Smooth muscle cell of the brain vasculature (primary cell): ENCODE measurements around the gene LRRN1.

Experiments used
- DNase-seq: peaks from one replicate; pipeline ENCODE4 v3.0.0-alpha.2; 2012; ENCODE audit warnings: low read depth, low spot score

LRRN1 gene

DNA sequence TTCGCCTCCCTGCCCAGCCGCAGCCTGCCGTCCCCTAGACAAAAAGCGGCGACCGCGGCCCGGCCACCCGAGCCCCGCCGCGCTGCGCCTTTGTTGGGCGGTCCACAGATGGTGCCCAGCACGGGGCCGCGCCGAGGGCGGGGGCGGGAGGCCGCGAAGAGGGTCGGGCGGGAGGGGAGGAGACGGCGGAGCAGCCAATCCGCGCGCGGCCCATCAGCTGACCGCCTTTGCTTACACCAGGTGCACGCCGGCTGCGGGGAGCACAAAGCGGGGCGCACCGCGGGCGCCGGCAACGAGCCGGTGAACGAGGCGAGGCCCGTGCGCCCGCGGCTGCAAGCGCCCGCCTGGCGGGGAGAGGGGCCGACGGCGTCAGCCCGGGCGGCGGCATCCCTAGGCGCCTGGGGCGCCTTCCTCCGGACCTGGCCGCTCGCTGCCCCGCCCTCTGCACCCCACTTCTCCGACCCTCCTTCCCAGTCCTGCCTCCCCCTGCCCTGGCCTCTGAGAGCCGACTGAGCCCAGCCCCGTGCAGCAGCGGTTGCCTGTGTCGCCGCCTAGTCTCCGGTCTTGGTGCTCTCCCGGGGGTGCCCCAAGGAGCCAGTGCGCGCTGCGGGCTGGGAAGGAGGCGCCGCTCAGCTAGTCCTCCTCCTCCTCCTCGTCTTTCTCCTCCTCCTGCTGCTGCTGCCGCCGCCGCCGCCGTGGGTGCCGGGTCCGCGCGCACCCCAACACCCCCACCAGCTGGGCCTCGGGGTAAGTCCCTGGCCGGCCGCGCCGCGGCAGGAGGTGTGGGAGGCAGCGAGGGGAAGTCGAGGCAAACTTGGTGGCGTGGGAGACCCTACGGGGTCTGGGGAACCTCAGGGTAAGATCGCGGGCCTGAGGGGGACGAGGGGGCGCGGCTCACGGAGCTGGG is at the start of gene LRRN1:
LRRN1 (plus strand) TSS at position 259 of the 907 bp plus-strand sequence. CDS start 45,211 bp downstream, outside the sequence.
- DNase-seq = no peak

DNA sequence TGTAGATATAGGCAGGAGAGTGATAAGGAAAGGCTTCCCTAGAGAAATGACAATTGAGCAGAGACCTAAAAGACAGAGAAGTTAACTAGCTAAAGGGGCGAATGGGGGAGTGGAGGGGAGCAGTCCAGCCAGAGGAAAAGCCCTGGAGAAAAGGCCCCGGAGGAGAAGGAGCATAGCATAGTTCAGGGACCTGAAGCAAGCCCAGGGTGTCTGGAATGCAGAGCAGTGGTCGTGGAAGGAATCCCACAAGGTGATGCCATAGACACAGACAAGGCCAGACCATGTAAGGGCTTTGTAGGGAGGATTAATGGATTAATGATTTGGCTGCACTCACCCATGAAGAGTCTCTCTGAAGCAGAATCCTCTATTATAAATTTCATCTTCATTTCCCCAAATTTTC is 45.8 kb upstream of the LRRN1 start:
- DNase-seq = no peak

DNA sequence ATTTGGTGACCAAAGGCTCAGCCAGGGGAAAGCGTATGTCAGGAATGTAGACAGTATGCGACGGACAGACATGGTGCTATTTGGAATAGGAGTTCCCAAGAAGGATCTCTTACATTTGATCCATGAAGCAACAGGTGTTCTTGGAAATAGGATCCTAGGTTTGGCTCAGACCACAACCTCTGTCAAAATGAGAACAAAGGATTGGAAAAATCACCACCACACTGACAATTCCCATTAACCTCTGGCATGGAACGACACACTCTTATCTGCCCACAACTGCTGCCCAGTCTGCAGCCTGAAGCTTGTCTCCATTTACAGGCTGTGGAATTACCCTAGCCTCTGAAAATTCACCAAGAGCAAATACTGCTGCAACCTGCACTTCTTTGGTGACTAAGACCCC is 33.6 kb upstream of the LRRN1 start:
- DNase-seq = no peak

DNA sequence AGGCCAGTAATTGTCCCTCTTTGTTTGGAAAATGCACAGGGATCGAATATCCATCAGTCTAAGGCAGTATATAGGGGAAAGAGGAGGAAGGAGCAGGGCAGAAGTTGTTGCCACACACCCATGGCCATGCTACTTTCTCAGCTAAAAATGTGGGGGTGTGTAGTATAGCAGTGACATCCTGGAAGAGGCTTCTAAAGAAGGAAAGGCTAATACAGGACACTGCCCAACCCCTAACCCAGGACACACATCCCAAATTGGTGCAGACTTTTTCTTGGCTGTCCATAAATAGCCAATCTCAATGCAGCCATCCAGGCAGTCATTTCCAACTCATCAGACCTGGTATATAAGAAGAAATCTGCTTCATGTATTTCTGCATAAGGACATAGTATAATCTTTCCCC is 33.1 kb upstream of the LRRN1 start:
- no peak for DNase-seq

DNA sequence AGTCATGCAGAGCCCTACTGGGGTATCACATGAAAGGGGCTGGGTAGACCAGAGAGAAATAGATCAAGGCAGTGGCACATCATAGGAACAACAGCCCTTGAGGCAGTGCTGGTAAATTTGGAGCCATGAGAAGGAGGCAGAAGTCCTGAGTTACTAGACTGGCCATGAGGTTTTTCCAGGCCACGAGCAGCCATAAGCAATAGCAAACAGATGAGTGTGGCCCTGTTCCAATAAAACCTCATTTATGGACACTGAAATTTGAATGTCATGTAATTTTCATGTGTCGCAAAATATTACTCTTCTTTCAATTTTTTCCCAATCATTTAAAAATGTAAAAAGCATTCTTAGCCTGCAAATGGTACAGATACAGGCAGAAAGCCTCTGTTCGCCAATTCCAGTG is 28.1 kb upstream of the LRRN1 start:
- no peak for DNase-seq

DNA sequence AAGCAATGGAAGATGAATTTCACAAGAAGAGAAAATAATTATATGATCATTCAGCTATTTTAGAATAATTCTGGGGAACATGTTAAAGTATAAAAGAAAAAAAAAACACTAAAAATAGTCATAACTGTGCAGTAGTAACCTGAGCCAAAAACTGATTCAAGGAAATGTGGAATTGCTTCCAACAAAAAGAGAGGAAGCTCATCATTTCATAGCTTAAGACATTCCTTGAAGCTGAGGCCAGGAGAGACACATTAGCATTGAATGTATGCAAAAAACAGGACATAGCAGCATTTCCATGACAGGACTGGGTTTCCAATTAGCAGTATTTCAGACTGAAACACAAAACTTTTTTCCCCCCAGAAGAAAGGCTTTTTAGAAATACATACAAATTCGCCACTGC is 27.7 kb upstream of the LRRN1 start:
- DNase-seq = no peak

DNA sequence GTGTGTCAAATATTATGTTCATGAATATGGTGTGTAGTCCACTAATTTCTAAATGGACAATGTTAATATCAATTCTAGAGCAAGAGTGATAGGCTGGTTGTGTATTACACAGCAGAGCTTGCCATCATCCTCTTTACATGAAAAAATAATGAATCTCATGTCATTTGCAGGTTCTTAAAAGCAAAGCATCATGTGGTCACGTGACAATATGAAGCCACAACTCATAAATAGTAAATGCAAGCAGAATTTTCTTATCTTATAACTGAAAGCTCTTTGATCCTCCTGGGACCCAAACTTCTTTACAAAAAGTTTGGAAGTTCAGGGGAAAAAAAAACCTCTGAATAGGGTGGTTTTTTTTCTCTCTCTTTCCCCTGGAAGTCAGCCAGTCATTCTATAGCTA is 26.9 kb upstream of the LRRN1 start:
- DNase-seq = no peak

DNA sequence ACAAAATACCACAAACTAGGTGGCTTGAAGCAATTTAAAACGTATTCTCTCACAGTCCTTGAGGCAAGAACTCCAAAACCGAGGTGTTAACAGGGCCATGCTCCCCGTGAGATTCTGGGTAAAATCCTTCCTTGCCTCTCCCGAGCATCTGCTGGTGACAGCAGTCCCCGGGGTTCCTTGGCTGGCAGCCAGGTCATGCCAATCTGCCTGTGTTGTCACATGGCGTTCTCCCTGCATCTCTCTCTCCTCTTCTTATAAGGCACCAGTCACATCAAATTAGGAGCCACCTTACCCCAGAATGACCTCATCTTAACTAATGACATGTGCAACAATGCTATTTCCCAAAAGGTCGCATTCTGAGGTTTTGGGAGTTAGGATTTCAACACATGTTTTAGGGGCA is 26.3 kb upstream of the LRRN1 start:
- DNase-seq = no peak

DNA sequence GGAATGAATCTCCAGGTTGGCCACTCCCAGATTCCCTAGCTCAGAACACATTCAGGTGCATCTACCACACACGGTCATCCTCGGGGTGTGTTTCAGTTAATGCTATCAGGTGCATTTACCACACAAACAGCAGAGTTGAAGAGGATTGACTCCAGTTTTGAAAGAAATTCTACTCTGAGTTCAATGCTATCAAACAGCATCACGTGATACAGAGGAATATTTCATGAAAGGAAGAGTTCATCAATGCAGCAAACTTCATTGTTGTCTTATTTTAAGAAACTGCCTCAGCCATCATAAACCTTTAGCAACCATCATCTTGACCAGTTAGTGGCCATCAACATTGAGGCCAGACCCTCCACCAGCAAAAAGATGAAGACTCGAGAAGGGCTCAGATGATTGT is 22.6 kb upstream of the LRRN1 start:
- no peak for DNase-seq

DNA sequence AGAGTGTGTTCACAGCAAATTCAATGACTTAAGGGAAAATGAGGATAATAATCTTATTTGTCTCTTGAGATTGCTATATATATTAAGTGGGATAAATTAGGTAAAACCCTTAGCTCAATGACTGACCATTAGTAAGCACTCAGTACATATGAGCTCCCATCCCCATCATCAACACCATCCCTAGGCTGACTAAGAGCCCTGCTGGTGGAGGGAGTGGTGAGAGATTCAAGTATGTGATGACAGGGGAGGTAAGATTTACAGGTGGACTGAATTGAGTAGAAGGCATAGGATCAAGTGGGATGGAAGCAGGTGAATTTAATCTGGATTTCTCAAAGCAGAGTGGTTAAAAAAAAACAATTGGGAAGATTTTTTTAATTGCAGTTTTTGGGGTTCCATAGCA is 21.0 kb upstream of the LRRN1 start:
- no peak for DNase-seq

DNA sequence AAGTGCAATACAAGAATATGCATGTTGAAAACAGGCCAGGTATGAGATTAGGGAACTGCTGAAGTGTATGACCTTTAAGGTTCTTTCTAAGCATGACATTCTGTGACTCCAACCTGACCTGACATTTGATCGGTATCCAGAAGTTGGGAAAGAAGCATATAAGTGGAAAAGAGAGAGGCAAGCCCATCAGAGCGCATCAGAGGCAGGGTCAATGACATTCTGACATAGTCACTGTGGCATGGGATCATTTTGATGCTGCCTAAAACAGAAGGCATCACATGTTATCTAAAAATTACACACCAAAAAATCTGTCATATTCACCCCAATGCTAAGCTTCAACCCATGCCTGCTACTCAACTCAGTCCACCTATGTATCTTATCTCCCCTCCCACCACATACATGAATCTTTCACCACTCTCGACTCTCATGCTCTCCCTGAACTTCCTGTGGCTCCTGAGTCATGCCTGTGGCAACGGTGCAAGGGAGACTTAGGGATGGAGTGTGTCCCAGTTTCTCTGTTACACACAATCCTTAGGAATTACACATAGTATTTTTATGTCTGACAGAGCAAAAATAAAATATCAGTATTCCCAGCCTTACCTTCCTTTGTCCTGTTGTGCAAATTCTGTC is 20.5 kb upstream of the LRRN1 start:
- DNase-seq = no peak

DNA sequence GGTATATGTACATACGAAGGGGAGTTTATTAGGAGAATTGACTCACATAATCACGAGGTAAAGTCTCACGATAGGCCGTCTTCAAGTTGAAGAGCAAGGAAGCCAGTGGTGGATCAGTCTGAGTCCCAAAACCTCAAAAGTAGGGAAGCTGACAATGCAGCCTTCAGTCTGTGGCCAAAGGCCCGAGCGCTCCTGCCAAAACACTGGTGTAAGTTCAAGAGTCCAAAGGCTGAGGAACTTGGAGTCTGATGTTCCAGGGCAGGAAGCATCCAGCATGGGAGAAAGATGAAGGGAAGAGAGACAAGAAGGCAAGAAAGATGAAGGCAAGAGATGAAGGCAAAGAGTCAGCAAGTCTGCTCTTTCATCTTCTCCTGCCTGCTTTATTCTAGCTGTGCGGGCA is 16.8 kb upstream of the LRRN1 start:
- no peak for DNase-seq

DNA sequence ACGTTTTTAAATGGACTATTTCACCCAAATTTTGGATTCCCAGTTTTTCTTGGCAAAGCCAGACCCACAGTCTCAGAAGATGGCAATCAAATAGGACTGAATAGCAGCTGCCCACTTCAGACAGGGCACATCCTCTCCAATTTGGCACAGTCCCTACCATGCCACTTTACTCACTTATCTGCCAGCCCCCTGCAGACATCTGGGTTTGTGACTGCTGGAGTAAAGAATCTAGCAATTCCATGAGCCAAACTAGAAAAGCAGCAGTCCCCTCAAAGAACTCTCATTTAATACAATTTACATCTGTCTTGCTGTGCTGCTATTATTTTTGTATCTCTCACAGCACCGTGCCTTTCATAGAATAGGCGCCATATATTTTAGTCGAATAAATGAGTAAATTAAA is 16.0 kb upstream of the LRRN1 start:
- no peak for DNase-seq

DNA sequence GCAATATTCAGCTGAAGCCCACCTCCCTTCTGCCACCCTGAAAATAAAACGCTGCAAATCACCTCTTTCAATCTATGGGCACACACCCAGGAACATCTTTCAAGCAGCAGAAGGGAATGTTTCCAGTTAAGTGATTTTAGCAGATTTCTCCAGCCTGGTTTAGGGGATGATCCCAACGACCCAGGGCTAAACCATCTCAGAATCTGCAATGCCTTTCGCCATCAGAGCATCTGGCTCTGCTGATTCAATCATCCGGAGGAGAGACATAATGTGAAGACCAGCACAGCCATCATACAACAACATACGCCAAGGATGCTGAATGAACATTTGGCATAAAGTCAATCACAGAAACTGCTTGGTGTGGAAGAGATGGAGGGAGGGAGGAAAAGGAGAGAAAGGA is 15.5 kb upstream of the LRRN1 start:
- DNase-seq = no peak

DNA sequence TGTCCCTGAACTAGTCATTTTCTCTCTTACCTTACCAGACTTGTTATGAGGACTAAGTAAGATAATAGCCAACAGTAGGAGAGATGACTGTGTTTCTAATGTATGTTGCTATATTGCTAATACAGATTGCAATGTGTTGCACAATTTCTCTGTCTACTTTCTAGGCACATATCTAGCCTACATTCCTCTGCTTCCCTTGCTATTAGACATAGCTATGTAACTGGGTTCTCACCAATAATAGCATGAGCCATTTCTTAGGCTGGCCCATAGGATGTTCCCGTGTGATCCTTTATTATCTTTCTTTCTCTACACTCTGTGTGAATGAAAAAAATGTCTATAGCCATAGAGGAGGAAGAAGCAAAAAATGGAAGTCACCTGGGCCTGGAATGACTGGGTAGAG is 6.8 kb upstream of the LRRN1 start:
- no peak for DNase-seq

DNA sequence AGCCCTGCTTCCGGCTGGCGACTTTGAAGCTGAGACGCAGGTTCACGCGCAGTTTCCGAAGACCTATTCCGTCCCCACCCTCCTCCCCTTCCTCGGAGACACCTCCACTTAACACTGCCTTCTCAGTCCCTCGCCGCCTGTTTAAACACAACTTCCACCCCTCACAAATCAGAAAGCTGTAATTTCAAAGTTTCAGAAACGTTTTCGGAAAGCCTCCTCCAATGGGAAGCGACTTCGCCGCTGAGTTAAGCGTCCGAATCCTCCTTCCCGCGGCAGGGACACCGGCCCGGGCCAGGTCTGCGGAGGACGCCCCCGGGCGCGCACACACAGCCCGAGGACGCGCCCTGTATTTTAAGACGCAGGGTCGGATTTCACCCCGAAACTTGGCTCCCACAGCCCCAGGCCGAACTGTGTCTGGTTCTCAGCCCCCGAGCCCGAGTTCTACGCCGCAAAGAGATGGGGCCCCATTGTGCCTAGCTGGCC is 559 bp upstream of the LRRN1 start:
- no peak for DNase-seq

DNA sequence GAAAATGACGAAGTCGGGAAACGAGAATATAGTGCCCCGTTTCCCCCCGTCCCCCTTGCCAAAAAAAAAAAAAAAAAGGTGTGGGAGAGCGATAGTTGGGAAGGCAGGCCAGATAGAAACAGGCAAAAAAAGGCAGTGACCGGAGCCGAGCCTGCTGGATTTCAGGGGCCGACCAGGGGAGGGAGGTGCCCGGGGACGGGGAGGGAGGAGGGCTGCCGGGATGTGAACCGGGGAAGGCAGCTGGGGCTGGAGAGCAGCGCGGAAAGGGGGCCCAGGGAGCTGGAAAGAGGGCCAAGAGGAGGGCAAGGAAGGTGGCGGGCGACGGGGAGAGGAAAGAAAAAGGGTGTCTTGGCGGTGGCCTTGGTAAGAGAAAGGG is 837 bp downstream of the LRRN1 start:
- no peak for DNase-seq

DNA sequence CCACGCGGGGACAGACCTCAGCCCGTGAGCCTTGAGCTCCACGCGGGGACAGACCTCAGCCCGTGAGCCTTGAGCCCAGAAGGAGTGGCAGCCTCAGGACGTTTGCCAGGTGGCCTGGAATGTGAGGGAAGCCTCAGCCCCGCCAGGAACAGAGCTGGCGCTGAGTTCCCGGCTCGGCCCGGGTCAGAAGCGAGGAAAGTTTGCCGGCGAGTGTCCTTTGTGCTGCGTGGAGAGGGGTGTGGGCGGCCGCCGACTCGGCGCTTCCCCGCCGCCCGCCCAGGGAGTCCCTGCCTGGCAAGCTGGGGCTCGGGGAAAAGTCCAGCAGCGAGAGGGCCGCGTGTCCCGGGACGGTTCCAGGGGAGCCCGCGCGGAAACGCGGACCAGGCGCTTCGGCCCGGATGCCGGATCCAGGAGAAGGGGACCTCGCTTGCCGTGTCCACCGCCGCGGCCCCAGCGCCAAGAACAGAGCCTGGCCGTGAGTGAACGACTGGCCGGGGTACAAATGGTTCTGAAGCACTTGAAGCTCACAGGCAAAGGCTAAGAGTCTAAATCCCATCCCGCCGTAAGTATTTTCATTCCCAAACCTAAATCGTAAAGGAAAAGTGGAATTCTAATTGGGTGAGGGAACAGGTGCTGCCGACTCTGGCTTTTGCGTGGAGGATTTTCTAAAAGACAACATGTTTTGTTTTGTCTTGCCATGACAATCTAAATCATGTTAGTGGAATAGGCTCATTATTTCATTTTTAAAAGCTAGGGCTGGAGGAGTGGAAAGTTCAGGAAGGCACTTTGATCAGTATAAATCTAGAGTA is 1.7 kb downstream of the LRRN1 start:
- no peak for DNase-seq

DNA sequence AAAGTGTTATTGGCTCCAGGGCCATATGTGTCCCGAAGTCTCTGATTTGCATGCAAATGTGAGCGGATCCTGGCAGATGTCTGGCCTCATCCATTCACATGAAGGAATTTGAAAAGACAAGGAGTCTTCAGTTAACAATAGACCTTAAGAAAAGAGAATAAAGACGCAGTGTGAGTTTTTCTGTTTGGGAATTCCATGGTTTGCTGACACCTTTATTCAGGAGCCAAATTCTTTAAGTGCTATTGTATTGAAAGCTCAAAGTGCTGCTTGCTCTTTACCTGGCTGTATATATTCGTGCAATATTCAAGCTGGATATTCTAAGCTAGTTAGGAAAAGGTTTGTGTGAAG is 2.2 kb downstream of the LRRN1 start:
- no peak for DNase-seq

DNA sequence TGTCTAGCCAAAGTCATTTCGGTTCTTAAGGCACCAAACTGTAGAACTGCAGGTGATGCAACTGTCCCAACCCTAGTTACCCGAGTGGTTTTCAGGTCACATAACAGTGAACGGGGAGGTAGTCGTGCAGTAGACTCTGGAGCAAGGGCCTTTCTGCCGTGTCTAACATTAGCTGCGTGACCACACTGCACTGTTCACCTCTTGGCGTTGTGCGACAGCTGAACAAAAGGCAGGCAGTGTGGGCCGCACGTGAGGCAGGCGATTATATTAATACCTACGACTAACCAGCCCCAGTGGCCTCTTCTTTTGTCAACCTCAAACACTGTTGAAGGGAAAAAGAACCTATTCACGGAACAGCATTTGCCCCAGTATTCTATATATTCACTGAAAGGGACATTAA is 2.8 kb downstream of the LRRN1 start:
- no peak for DNase-seq

DNA sequence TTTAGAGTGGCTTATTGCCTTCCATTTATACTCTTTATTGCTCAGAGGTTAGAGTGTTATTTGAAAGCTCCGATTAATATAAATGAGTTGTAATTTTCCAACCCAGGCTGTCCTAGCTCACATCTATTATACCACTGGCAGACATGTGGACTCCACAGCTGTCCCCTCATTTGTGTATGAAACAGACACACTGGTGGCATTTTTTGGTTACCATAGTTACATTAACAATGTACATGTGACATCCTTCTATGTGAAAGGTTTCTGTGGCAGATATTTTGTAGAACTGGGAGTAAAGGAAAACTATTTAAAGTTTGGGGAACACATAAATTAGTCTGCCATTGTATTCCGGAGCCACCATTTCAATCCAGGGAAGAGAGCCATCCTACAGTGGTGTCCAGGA is 5.3 kb downstream of the LRRN1 start:
- no peak for DNase-seq

DNA sequence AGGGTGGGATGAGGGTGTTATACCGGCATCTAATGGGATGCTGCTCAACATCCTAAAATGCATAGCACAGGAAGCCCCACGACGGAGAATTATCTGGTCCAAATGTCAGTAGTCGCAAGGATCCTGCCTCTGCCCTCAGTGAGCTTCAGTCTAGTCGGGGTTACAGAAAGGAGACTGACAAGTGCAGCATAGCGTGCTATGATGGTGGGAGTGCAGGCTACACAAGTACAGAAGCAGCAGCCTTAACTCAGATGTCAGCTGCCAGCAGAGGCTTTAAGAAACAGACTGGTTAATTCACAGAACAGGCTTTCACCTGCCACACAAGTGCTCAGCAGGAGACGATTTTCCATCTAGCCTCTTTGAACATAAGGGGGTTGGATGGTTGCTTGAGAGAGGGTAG is 6.9 kb downstream of the LRRN1 start:
- DNase-seq = no peak

DNA sequence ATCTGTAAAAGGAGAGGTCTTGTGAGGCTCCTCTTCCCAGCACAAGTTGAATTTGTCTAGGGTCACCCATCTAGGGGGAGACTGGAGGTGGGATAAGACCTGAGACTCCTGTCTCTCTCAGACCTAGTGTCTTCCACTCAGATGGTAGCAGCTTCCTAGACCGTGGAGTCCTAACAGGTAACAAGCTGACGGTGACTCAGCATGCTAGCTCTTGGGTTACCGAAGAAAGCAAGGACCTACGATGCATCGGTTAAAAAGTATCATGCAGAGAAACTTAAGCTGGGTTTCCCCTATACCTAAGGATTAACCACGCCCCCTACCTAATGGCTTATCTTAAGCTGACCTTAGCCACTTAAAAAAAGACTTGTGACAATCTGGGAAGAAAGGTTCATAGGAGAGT is 7.6 kb downstream of the LRRN1 start:
- no peak for DNase-seq
